ENCODE results near the gene SEC31B.

SEC31B gene

DNA sequence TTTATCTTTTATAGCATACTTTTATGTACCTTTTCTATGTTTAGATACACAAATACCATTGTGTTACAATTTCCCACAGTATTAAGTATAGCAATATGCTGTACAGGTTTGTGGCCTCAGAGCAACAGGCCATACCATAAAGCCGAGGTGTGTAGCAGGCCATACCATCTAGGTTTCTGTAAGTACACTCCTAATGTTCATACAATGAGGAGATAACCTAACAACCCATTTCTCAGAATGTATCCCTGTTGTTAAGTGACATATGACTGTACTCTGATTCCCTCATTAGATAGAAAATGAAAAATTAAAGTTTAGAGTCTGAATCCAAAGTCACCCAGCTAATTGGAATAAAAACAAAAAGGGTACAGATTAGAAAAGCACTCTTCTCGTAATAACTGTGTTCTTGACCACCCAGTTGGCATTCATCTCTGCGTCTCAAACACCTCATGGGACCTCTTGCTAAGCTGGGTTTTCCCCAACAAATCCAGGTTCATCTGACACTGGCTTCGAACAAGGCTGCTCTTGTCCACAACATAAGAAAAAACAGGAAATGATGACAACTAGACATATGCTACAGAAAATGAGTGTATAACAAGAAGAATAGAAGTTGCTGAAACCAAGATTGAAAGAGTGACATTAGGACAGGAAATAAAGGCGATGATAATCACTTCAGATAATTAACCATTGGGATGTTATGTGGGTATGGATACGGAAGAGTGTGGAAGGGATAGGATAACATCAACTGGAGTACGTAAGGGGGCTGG is 8.6 kb upstream of the SEC31B start:
- DNase-seq = no peak

DNA sequence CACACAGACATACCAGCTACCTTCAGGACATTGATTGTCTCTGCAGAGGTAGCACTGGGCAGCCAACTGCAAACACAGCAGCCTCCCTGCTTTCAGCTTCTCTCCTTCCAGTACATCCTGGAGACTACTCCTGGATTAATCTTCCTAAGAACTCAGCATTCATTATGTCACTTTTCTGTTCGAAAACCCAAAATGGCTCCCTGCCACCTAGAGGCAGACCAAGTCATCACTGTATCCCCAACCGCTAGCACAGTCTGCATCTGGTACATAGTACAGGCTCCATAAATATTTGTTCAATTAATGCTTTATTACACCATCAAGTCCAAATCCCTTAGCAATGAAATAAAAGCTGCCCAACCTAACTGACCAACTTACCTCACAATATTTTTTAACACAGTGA is 5.0 kb upstream of the SEC31B start:
- no peak for DNase-seq

DNA sequence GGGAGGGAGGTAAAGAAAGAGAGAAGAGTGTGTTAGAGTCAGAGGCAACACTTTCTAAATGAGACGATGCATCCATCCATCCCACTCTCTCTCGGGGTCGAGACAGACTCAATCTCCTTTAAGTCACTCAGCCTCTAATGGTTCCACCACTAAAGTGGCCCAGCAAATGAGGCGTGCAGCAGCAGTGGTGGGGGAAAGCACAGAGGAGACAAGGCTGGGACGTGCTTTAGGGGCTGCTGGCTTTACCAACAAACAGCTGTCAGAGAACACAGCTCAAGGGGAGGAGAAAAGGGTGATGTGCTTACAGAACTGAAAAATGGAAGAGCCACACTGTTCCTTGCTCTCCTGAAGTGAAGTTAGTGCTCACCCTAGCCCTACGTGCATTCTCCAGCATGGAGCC is 4.5 kb upstream of the SEC31B start:
- DNase-seq = peak in 1 of 3 experiments; percentile 39

DNA sequence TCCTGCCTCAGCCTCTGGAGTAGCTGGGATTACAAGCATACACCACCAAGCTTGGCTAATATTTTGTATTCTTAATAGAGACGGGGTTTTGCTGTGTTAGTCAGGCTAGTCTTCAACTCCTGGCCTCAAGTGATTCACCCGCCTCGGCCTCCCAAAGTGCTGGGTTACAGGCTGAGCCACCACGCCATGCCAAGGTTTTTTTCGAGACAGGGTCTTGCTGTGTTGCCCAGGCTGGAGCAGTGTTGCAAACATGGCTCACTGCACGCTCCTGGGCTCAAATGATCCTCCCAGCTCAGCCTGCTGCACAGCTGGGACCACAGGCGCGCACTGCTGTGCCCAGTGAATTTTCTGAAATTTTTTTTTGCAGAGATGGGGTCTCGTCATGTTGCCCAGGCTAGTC is 3.3 kb upstream of the SEC31B start:
- no peak for DNase-seq

DNA sequence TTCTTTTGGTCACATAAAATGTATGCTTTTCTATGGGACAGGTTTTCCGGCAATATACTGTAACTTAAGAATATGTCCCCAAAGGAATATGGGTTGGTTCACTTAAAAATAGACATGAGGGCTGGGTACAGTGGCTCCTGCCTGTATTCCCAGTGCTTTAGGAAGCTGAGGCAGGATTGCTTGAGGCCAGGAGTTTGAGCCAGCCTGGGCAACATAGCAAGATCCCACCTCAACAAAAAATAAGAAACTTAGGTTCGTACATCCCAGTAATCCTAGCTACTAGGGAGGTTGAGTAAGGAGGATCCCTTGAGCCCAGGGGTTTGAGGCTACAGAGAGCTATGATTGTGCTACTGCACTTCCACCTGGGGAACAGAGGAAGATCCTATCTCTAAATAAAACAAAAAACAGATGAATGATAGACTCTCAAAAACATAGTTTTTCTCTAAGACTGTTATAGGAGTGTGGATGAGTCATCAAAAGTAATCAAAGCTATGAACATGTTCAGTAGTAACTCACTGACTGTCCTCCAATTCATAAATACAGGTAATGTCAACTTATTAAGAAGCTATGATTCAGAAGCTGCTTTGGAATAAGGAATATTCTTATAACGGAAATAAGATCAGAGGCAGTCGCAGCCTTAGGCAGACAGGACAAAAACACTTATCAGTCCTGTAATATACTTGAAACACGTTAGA is 2.6 kb upstream of the SEC31B start:
- no peak for DNase-seq

DNA sequence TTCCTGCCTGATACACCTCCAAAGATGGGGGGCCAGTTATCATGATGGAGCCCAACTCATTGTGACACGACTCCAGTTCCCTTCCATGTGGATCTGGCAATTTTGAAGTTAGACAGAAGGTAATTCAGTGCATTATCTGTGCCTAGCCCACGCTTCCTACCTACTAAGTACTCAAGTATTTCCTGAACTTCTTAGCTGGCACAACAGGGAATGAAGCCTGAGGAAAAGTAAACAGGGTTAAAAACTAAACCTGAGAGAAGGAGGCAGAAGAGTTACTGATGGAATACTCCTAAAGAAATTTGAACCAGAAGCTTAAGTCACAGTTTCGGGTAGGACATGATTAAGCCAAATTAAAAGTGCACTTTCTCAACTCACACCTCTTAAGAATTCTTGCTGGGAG is 1.1 kb upstream of the SEC31B start:
- no peak for DNase-seq

DNA sequence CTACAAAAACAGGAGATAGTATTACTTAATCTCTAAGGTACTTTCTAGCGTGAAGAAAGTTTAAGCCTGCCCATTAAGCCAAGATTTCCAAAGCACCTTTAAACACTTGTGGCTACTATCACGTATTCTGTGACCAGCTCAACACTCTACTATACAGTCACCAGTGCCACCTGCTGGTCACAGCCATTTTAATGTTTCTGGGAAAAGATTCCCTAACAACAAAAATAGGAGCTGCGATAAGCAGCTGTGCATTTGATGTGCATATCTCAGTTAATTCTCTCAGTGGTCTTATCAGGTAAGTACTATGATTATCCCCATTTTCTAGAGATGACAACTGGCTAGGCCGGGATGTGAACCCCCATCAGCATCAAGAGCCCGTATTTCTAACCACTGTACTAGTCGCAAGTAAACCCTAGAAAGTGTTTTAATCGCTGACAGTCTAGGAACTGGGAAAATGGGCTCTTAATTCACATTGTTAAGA is 860 bp downstream of the SEC31B start:
- peak; percentile 0 to 57 (median 43) for DNase-seq

DNA sequence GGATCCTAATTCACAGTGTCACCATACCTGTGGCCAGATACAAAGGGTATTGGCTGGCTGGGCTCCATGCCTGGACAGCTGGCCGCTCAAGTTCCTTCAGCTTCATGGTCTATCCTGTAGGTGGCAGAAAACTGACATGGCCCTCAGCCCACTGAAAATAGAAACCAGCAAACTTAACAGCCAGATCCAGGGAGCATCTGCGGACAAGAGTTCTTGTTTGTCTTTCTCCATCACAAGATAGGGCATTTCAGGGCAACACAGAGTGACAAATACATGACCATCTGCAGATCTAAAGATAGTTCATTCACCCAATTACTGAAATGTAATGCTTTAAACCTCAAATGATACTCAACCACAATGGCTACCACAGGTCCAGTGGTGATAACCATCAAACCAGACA is 2.8 kb downstream of the SEC31B start:
- DNase-seq = peak in 1 of 3 experiments; percentile 5

DNA sequence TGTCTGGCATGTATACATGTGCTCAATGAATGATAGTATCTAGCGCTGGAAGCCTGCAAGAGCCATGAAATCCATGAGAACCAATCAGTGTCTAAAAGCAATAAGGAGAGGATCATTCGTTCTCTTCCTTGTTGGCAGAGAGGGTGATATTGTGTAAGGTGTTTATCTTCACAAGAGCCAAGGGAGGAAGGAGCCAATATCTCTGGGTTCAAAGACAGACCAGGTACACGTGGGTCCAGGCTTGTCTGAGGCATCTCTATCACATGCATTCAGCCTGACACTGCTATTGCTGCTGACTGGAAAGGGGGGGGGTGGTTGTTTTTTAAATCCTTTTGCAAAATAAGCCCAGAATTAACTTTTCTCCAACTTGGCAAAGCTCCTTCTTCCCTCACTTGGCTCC is 4.0 kb downstream of the SEC31B start:
- no peak for DNase-seq

DNA sequence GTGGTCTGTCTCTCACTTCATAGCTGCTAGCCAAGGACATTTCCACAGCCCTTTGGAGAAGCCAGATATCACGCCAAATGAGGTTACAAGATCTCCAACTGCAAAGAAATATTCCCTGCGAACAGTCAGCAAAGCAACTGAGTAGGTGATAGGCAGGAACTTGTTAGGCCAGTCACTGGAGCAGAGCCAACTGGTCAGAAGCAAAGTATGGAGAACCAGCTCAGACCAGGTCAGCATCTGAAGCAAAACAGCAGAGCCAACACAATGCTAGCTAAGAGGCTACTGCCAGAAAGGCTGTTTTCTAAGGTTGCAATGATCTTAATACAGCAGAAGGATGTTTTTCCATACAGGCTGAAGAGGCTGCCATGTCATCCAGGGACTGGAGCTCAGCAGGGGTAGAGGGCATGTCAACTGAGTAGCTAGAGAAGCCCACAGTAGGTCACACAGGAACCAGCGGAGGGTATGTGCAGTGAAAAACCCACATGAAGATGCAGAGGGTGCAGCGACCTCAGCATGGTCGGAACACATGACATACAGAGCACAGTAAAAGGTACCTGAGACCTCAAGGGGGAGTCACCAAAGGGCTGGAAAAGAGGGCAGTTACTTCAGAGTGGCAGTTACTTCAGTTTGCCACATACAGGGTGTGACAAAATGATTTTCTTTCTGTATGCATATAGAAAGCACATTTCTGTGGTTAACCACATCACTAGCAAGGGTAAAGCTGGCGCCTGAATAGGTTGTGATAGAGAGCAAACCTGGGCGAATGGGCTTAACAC is 8.9 kb downstream of the SEC31B start:
- DNase-seq = no peak

DNA sequence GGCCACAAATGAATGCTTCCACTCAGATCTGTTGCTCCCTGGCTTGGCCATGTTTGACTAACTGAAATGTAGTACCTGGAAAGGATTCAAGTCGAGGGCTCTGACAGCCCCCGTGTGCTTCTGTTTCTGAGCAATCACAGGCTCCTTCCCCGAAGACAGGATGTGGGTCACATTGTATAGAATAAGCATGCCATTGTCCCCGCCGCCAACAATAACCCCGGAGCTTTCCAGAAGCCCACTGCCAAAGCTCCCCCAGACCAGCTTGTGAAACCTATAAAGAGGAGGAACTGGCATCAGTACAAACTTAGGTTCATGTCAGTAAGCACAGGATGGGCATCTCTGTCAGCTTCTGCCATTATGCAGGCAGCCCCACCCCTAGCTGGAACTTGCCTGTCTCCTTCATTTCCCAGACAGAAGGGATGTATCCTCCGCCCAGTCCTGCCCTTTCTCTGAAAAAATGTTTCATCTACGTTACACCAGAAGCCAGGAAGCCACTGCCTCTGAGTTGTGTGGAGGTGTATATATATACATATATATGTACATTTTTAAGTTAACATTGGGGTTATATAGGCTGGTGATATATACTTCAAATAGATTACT is 10.3 kb downstream of the SEC31B start:
- DNase-seq = no peak

DNA sequence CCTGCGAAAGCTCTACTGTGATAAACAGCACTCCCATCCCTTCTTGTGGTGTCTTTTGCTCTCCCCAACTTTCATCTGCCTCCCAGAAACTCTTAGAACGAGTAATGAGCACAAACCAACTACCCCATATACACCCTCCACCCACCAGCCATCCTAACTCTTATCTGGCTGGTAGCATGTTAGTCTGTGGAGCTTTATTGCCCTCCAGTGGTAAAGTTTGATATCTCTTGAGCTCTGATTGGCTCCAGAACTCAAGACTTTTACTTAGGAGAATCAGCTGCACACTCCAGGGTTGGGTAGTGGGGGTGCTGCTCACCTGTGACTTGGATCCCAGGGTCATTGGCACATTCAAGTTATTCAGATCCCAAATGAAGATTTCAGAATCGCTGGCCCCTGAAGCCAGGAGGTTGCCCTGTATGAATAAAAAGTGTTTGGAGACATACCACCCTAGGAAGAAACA is 10.9 kb downstream of the SEC31B start:
- DNase-seq = peak in 2 of 3 experiments; percentile 13 to 51

DNA sequence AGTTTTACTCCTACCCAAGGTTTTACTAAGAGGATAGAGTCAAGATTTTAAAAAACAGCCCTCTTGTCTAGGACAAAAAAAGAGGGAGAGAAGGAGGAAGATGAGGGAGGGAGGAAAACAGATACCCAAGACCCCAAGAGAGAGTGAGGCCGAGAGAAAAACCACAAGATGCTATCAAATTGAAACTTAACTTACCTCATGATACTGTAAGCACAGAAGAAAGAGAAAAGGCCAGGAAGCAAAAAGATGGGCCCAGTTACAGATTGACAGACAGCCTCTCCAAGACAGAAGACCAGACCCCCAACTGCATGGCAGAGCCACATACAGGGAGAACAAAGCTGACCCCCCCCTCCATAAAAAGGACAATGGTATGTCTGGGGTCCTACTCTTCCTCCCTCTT is 11.4 kb downstream of the SEC31B start:
- DNase-seq = no peak

DNA sequence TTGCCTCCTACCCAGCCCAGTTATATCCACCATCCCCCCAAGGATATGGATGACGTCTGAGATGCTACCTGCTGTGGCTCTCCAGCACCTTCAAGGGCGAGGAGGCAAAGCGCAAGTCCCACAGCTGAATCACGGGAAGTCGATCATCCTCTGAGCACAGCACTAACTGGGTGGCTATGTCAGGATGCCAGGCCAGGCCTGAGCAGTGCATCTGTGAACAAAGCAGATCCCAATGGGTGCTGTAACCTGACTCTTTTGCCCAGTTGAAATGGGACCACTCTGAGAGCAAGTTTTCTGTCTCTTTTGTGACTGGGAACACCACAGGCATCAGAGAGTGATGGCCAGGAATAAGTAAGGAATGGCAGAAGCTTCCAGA is 12.3 kb downstream of the SEC31B start:
- no peak for DNase-seq

DNA sequence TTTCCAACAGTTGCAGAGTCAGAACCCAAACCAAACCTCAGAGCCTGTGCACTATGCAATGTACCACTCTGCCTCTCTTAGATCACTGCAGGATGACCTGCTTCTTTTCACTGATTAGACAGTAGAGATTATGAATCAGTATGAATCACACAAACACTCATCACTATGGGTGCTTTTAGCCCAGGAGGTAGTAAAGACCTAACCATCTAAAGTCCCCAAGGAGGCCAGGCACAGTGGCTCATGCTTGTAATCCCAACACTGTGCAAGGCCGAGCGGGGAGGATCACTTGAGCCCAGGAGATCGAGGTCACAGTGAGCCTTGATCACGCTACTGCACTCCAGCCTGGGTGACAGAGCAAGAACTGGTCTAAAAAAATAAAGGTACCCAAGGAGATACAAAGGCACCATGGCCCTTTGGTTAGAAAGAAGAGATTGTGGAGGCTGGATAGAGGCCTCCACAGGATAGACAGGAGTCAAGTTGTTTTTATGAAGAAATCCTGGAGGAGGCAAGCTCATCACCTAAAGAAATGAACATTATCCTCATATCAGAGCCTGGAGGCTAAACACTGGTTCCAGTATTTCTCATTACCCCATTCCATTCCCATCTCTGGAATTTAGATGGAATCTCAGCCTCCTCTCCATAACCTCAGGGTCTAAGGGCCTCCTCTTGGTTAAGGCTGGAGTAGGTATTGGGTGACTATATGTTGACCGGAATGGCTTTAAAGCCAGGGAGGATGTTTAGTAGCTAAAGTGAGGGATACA is 12.9 kb downstream of the SEC31B start:
- DNase-seq = no peak

DNA sequence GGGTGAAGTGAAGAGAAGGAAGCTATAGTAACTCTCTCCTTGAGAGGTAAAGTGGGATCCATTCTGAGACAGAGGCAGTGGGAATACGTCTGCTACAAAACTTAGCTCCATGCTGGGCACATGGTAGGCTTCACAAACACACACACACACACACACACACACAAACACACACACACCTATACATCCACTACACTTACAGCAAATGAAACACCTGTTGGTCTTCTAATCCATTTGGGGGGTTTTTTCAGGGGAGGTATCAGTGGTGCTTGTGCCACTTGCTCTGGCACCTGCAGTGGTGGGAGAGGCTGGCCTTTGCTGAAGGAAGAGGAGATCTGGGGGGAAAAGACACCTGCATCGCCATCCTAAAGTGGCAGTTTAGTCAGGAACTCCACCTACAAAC is 14.5 kb downstream of the SEC31B start:
- DNase-seq = no peak

DNA sequence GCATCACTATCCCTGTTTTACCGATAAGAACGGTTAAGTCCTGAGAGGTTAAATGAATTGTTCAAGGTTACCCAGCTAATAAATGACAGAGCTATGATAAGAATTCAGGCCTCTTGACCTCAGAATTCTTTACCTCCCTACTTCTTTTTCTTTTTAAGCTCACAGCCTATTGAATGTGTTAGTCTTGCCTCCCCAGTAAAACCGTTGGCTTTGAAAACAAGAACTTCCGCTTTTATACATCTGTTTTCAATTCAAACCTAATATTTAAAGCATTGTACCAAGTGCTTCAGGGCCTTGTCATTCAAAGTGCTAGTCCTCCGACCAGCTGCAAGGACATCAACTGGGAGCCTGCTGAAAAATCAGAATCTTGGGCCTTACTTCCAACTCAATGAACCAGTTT is 15.6 kb downstream of the SEC31B start:
- DNase-seq = no peak

DNA sequence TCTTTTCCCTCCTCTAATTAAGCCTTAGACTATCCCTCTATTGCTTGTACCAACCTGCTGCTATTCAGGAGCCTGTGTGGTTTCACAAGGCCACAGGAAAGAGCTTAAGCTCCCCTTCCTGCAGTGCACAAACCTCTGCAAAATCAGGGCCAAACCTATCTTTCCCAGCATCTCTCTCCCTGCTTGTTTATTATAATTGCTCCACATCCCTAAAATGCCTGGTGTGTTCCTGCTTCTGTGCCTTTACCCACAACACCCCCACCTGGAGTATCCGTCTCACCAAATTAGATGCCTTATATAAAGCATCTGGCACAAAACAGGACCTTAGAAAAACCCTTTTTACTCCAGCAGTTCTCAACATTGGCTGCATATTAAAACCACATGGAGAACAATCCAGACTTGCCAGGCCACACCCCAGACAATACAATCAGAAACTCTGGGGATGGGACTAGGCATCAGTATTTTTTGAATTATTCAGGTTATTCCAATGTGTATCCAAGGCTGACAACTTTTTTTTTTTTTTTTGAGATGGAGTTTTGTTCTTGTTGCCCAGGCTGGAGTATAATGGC is 16.7 kb downstream of the SEC31B start:
- DNase-seq = no peak

DNA sequence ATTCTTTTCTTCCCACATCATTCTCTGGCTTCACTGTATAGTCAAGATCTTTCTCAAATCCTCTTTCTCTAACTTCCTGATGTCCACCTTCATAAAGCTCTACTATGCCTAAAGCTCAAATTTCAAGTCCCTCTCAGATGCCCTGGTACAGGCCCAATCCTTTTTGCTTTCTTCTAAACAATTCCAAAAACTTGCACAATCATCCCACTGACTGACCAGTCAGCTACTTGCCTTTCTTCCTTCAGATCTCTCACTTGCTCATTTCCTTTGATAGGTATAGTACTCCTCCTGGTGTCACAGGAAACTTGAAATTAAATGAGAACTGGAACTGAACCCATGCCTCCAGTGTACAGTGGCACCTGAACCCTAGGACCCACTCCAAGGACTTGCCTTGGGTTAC is 18.2 kb downstream of the SEC31B start:
- DNase-seq = no peak

DNA sequence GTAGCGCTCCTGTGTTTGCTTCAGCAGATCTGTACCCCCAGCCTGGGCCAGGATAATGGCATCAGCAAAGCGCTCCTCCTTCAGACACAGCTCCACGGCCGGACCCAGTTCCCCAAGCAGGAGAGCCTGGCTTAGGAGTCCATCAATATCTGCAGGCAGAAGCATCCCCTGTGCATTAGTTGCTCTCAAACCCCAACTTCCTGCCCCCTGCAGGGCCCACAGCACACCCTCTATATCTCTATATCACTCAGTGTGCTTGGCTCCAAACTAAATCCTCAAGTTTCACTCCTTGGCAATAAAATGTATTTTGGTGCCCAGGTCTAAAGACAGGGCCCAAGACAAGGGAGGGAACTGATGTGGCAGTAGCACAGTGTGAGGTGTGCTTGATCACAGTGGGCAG is 21.6 kb downstream of the SEC31B start:
- no peak for DNase-seq

DNA sequence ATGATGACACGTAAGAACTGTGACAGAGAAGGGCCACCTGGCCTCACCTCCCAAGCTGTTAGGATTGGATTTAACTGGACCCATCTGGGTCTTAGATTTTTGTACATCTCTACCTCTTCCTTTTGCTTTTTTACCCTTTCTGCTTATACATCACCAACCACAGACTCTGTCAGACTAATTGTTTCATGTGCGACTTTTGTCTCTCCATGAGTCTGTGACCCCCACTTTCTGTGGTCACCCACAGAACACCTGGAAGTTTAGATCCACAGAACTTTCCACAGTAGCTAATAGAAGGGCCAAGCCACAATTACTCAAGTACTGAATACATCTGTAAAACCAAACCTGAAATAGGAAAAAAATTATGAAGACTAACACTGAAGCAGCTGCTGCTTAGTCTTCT is 23.1 kb downstream of the SEC31B start:
- no peak for DNase-seq

DNA sequence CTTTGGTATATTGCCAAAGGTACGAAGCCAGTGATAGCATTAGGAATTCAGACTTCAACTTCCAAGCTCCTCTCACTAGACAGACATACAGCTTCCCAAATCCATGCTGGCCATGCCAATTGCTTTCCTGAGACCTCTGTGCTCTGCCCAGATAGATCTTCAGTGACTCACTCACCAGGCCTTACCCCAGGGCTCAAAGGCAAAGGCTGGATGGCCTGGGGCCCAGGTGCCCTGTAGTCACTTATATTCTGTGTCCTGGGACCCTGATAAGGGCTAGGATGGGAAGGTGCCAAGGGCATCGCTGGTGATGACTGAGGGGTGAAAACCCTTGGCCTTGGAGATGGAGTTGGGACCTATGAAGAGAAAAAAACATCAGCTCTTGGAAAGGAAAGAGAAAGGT is 29.1 kb downstream of the SEC31B start:
- no peak for DNase-seq

Data from NCI-H1417 (cell line).